Measurements from ENCODE around the gene NDUFC2.
"Not testable (repeated sequence)": the region's sequence is repeated elsewhere in the genome, so short reads cannot be mapped to it uniquely, and the experiment has no call there.

The NDUFC2 gene

GRCh38 chr11:78049348-78049747, 30.3 kb downstream of the NDUFC2 start:
- no peak overlapping the region for H3K4me3 ChIP-seq (ENCODE audit: low read depth, low read length)
- TF ChIP-seq CTCF (IDR thresholded peaks at IDR 0.05; ENCODE audit: borderline replicate concordance, insufficient read depth, low read depth, low read length), result no peak

GRCh38 chr11:78048561-78048960, 31.1 kb downstream of the NDUFC2 start:
- TF ChIP-seq CTCF (IDR thresholded peaks at IDR 0.05; ENCODE audit: borderline replicate concordance, insufficient read depth, low read depth, low read length), result no peak
- no peak overlapping the region for H3K4me3 ChIP-seq (ENCODE audit: low read depth, low read length)

- TF ChIP-seq CTCF (IDR thresholded peaks at IDR 0.05; ENCODE audit: borderline replicate concordance, insufficient read depth, low read depth, low read length), result no peak
- H3K4me3 ChIP-seq (ENCODE audit: low read depth, low read length), result no peak overlapping the region
Observed at GRCh38 chr11:78046486-78046854, 33.2 kb downstream of the NDUFC2 start.

- H3K4me3 ChIP-seq (ENCODE audit: low read depth, low read length), result peak overlapping the region; percentile 30
- peak; percentile 100 for TF ChIP-seq CTCF (IDR thresholded peaks at IDR 0.05; ENCODE audit: borderline replicate concordance, insufficient read depth, low read depth, low read length)
Observed at GRCh38 chr11:78045851-78046485, 33.7 kb downstream of the NDUFC2 start.

- TF ChIP-seq CTCF (IDR thresholded peaks at IDR 0.05; ENCODE audit: borderline replicate concordance, insufficient read depth, low read depth, low read length), result no peak
- no peak overlapping the region for H3K4me3 ChIP-seq (ENCODE audit: low read depth, low read length)
Observed at GRCh38 chr11:78044706-78045105, 35.0 kb downstream of the NDUFC2 start.

- TF ChIP-seq CTCF (IDR thresholded peaks at IDR 0.05; ENCODE audit: borderline replicate concordance, insufficient read depth, low read depth, low read length), result no peak
- no peak overlapping the region for H3K4me3 ChIP-seq (ENCODE audit: low read depth, low read length)
Observed at GRCh38 chr11:78041843-78042440, 37.7 kb downstream of the NDUFC2 start.

GRCh38 chr11:78041380-78041719, 38.3 kb downstream of the NDUFC2 start:
- H3K4me3 ChIP-seq (ENCODE audit: low read depth, low read length), result not testable (repeated sequence)

Data from GM12875 (cell line).